Hematopoietic multipotent progenitor cell treated with erythropoietin and hydrocortisone succinate and interleukin-3 and kit ligand, for 6 days (in vitro differentiated cells): ENCODE data around the gene NOM1.
A peak's percentile ranks its signal among the peaks of the same experiment; 100 is the strongest.
"Not testable (repeated sequence)": the region's sequence is repeated elsewhere in the genome, so short reads cannot be mapped to it uniquely, and the experiment has no call there.

Source experiments
- DNase-seq: peaks from one replicate; pipeline ENCODE4 v3.0.0-alpha.2; 2015

The NOM1 gene

DNA sequence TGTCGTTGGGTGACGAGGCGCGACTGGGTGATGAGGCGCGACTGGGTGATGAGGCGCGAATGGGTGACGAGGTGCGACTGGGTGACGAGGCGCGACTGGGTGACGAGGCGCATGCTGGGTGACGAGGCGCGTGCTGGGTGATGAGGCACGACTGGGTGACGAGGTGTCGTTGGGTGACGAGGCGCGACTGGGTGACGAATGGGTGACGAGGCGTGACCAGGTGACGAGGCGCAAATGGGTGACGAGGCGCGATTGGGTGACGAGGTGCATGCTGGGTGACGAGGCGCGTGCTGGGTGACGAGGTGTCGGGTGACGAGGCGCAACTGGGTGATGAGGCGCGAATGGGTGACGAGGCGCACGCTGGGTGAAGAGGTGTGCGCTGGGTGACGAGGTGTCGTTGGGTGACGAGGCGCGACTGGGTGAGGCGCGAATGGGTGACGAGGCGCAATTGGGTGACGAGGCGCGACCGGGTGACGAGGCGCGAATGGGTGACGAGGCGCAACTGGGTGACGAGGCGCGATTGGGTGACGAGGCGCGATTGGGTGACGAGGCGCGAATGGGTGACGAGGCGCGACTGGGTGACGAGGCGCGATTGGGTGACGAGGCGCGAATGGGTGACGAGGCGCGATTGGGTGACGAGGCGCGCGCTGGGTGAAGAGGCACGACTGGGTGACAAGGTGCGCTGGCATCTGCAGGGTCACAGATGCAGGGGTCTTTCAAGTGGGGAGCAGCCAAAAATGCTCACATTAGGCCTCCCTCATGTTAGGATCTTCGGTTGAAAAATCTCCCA lies 7.9 kb upstream of the NOM1 start:
- no peak for DNase-seq

DNA sequence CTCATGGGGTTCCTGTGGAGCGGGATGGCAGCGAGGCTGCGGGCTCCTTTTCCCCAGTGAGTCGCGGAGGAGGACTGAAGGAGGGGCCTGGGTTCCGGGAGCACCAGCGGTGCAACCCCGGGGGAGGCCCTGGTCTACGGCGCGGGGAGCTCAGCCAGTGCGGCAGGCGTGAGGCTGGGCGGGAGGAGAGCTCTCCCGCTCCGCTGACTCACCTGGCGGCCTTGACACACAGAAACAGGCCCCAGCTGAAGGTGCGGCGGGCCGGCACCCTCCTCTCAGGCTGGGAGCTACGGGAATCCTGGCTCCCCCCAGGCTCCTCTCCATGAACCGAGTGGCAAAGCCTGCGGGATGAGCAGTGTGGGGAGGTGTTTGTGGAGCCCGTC lies 6.8 kb upstream of the NOM1 start:
- DNase-seq, result no peak

DNA sequence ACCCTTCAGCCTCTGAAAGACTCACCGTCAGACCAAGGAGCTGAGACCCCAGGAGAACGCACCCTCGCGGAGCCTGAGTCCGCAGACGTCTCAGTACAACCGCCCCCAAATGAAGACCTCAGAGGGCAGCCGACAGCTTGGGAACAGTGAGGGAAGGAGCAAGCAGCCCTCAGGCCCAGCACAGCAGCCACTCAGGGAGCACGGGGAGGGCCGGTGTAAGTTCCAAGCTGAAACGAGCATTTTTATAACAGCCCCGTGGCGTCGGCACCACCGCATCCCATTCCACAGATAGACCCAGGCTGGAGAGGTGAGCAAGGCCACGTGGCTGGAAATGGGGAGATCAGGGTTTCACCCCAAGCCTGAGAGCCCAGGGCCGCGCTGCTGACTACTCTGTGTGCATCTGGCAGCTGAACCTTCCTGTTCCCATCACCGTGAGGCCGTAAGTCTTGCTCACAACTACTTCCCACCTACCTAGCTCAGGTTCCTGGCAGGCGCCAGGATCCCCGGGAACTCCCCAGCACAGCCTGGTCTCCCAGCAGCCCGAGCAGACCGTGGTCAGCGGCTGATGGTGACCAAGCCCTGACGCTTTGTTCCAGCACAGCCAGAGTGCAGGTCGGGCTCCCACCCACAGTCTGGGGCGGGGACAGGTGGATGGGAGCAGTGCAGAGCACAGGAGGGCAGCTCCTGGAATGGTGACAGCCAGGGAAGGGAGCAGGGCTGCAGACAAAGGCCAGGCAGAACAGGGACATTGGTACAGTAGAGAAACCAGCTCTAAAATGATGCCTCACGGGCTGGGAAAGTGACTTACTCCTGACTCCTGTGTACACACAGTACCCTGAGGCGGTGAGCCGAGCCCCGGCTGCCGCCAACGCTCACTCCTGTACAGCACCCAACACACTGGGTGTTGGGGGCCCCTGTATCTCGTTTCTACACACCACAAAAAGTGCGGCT lies 6.1 kb upstream of the NOM1 start:
- no peak for DNase-seq

DNA sequence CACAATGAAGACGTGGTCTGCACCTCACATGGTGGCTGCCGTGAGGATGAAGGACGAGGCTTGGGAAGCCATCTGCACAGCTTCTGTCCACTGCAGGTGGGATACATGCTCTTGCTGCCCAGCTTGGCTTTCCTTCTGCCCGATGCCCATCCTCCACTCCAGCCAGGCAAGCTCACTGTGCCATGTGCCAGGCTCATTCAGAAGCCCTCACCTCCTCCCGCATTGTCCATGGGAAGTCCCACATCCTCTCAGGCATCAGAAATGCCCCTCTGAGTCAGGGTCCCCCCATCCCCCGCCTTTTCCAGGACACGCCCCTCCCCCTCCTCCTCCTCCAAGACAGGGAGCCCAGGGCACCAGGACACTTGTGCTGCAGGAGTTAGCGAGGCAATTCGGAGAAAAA lies 4.6 kb upstream of the NOM1 start:
- DNase-seq, result no peak

DNA sequence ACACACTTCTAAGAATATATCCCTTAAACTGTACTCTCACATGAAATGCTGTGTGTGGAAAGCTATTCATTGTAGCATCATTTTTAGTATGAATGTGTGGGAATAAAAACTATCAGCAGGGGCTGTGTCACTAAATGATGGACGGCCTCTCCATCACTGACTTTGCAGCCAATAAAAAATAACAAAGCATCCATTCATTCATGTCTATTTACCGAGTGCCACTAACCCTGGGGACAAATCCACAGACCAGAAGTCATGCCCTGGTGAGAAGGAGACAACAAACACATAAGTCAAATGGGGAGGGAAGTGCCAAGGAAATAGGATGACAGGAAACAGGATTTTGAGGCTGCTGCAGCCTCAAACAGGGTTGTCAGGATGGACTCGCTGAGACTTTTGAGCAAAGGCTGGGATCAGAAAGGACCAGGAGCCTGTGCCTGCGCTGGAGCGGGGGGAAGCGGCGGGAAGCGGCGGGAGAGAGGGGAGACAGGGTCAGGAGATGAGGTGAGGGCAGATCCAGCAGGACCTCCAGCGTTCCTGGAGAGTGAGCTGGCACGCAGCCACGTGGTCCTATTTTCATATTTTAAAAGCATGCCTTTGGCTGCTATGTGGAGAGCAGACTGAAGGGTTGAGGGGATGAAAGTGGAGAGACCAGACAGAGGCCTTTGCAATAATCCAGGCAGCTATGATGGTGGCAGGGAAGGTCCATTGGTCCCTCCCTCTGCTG lies 2.2 kb upstream of the NOM1 start:
- no peak for DNase-seq

DNA sequence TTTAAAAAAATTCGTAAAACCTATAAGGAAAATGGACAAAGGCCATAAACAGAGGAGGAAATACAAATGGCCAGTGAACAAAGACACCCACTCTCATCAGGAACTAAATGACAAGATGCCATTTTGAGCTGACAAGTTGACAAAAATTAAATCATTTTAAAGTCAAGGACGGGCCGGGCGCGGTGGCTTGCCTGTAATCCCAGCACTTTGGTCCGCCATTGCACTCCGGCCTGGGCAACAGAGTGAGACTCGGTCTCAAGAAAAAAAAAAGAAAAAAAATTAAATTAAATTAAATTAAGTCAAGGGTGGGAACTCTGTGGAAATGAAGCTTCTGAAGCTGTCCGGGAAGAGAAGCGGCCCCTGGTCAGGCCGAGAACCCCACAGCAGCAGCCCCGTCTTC lies 1.2 kb upstream of the NOM1 start:
- DNase-seq, result no peak

- DNase-seq, result peak; percentile 26
Measured at GRCh38 chr7:156950381-156950858, 908 bp downstream of the NOM1 start.

DNA sequence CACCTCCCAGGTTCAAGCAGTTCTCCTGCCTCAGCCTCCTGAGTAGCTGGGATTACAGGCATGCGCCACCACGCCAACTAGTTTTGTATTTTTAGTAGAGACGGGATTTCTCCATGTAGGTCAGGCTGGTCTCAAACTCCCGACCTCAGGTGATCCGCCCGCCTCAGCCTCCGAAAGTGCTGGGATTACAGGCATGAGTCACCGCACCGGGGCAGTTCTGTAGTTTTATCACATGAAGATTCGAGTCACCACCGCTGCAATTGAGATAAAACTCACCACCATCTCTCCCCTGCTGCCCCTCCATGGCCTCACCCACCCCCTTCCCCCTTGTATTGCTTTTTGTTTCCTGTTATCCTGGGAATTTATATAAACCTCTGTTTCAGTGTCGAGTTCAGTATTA lies 3.7 kb downstream of the NOM1 start:
- not testable (repeated sequence) for DNase-seq

DNA sequence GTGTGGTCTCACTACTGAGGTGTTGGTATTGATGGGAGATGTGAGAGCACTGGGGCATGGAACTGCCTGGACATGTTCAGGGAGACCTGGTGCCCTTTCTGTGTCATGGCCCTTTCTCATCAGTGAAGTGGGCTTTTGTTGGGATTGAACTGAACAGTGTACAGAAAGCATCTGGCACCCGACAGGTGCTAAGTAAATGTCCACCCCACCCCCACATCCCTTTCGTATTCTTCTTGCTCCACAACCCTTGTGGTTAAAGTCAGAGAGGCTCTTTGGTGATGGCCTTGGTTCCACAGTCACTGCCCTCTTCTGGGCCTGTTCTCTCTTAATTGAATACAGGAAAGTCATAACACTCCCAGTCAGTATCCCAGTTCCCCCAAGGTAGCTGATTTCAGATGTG lies 5.4 kb downstream of the NOM1 start:
- no peak for DNase-seq

GRCh38 chr7:156956727-156957126 lies 7.2 kb downstream of the NOM1 start:
- no peak for DNase-seq

DNA sequence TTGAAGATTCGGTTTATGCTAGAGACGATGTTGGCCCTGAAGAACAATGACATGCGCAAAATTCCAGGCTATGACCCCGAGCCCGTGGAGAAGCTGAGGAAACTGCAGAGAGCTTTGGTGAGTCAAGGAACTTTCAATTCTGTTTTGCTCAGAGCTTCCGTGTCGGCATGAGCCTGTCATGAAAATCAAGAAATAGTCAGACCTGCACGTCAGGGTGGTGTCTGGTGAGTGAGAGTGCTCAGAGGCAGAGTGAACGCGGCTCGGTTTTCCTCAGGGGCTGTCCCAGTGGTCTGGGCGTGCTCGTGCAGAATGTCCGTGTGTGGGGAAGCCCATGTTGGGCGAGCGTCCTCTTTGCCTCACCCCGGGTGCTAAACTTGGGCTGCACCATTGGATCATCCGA lies 12.6 kb downstream of the NOM1 start:
- no peak for DNase-seq

DNA sequence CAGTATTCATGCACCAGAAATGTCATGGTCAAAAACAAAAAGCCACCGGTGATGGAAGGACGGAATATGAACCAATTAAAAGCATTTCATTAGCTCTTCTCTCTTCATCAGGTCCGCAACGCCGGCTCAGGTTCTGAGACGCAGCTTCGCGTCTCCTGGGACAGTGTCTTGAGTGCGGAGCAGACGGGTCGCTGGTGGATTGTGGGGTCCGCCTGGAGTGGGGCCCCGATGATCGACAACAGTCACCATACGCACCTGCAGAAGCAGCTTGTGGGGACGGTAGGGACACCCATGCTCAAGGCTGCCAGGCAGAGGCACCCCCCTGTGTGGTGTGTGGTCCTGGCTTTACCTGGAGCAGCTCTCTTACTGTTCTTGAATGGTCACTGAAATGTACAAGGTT lies 13.4 kb downstream of the NOM1 start:
- no peak for DNase-seq

DNA sequence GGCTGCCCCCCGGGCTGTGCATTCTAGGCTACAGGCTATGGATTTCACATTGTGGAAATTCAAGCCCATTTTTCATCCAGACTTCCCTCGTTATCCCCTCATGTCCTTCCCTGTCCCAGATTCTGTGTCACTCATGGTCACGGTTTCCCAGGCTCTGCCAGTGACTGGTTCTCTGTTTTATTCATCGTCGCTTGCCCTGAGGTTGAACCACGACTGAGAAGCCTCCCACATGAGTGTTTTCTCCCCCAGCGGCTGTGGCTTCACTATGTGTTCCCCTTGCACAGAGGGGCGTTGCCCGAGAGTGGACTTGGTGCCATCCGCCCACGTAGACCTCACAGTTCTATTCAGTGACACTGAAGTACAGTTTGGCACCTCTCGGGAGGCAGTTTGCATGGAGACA lies 14.0 kb downstream of the NOM1 start:
- no peak for DNase-seq

GRCh38 chr7:156964971-156965370 lies 15.5 kb downstream of the NOM1 start:
- no peak for DNase-seq

DNA sequence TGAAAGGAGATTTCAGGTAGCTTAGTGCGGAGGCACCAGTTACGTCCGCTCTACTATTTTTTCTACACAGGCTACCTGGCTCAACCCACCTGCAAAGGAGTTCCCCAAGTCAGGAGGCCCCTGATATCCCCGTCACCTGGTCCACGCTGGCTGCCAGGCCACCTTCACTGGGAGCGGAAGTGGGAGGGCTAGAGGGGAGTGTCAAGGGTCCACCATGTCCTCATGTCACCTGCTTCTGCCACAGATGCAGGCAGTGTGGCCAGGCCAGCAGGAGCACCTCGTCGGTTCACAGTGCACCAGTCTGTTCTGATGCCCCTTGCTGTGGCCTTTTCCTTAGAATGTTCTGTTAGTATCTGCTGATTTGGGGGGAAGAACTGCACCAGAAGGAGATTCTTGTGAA lies 16.9 kb downstream of the NOM1 start:
- DNase-seq, result no peak

- DNase-seq, result no peak
Measured at GRCh38 chr7:156968183-156968582, 18.7 kb downstream of the NOM1 start.

DNA sequence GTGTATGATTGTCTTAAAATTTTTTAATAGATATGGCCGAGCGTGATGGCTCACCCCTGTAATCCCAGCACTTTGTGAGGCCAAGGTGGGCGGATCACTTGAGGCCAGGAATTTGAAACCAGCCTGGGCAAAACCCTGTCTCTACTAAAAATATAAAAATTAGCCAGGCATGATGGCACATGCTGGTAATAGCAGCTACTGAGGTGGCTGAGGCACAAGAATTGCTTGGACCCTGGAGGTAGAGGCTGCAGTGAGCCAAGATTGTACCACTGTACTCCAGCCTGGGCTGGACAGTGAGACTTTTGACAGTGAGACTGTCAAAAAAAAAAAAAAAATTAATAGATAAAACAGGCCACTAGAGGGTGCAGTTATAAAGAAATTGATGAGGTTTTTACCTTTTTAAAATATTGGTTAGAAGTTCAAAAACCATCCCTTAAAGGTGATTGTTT lies 20.5 kb downstream of the NOM1 start:
- peak; percentile 58 for DNase-seq

DNA sequence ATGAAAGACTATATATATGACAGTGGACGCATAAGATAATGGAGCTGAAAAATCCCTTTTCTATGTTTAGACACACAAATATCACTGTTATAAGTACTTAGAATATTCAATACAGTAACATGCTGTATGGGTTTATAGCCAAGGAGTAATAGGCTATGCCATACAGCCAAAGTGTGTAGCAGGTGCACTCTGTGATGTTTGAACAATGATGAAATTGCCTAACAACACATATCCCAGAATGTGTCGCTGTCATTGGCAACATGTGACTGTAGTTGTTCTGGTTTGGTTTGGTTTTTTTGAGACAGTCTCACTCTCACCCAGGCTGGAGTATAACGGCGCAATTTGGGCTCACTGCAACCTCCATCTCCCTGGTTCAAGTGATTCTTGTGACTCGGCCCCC lies 26.1 kb downstream of the NOM1 start:
- no peak for DNase-seq

GRCh38 chr7:156979007-156979606 lies 29.6 kb downstream of the NOM1 start:
- DNase-seq, result no peak

- DNase-seq, result no peak
Measured at GRCh38 chr7:156979711-156980110, 30.2 kb downstream of the NOM1 start.

DNA sequence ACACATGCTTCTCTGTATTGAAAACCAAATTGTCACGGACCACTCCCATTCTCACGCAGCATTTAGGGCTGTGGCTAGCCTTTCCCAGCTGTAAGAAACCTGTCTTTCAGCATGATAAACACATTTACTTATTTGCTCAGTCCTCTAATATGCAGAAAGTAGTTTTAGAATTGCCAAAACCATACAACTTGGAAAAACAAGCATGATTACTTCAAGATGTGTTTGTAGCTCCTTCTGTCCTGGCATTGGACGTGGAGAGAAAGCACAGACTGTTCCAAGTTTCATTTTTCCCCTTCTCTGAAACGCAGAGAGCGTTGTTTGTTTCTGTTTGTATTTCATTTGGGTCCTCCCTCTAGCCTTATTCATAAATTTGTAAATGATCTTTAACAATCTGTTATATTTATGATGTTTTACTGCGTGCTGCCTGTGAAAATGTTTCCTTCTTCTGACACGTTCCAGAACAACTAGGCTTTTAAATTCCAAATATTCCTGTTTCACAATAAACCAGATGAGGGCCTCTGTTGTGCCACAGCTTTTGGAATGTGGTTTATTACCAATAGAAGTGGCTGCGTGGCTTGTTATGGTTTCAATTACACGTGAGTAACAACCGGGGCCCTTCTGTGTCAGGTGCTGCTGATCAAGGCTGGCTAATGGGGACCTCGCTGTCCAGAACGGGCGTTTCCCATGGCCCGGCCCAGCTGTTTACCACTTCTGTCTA lies 34.8 kb downstream of the NOM1 start:
- no peak for DNase-seq
